ENCODE measurements around the gene CHORDC1. TPM values are rescaled to one million over a fixed set of nuclear protein-coding genes. Genes with fewer than 3 reads are reported as not detected.

CHORDC1 gene
- total RNA-seq, 1 experiment from 2014 or later, result 62.0 TPM

- TF ChIP-seq CTCF (IDR thresholded peaks at IDR 0.05; ENCODE audit: unreplicated experiment), result no peak
- H3K4me1 Mint-ChIP-seq (ENCODE audit: insufficient read depth, unreplicated experiment), result no peaks in the 10 kb centered on the region
- no TSS peak for BruUV-seq (replicated peaks)
- no peak overlapping the region for H3K27ac Mint-ChIP-seq (ENCODE audit: low read depth, unreplicated experiment)
- intact Hi-C loops (cut with micrococcal nuclease), result no loop called here
- no peak overlapping the region for H3K4me3 Mint-ChIP-seq (ENCODE audit: unreplicated experiment)
- no peaks in the 10 kb centered on the region for H3K36me3 Mint-ChIP-seq (ENCODE audit: insufficient read depth, unreplicated experiment)
- ChIA-PET CTCF (interaction anchor here (0.7 kb wide), 1 partner anchor 9 kb away, joined by 3 read pairs; no protein-coding TSS in a partner anchor), POLR2A (interaction anchor here (0.7 kb wide), 1 partner anchor 12 kb away, joined by 3 read pairs; no protein-coding TSS in a partner anchor)
- DNase-seq (ENCODE audit: unreplicated experiment), result no peak
- H3K9me3 Mint-ChIP-seq (ENCODE audit: unreplicated experiment), result no peaks in the 10 kb centered on the region
- no peaks in the 10 kb centered on the region for H3K27me3 Mint-ChIP-seq (ENCODE audit: insufficient read depth, unreplicated experiment)
Observed at GRCh38 chr11:90189011-90189410, 33.8 kb downstream of the CHORDC1 start.

- Mint-ChIP-seq H3K9me3 (ENCODE audit: unreplicated experiment) (no peaks in the 10 kb centered on the region), H3K36me3 (ENCODE audit: insufficient read depth, unreplicated experiment) (no peaks in the 10 kb centered on the region)
Observed at GRCh38 chr11:90187839-90188238, 35.0 kb downstream of the CHORDC1 start.

GRCh38 chr11:90179923-90180322, 42.9 kb downstream of the CHORDC1 start:
- no peak for TF ChIP-seq CTCF (IDR thresholded peaks at IDR 0.05; ENCODE audit: unreplicated experiment)
- Mint-ChIP-seq H3K9me3 (ENCODE audit: unreplicated experiment) (no peaks in the 10 kb centered on the region), H3K36me3 (ENCODE audit: insufficient read depth, unreplicated experiment) (no peaks in the 10 kb centered on the region), H3K4me3 (ENCODE audit: unreplicated experiment) (no peak overlapping the region), H3K27me3 (ENCODE audit: insufficient read depth, unreplicated experiment) (peaks cover 14% of the 10 kb centered on the region), H3K27ac (ENCODE audit: low read depth, unreplicated experiment) (no peak overlapping the region), H3K4me1 (ENCODE audit: insufficient read depth, unreplicated experiment) (no peaks in the 10 kb centered on the region)
- ChIA-PET CTCF (interaction anchor here (1.2 kb wide), 1 partner anchor 25 kb away, joined by 8 read pairs; no protein-coding TSS in a partner anchor), POLR2A (no interaction called here)
- no peak for DNase-seq (ENCODE audit: unreplicated experiment)
- intact Hi-C loops (cut with micrococcal nuclease), result no loop called here
- no TSS peak for BruUV-seq (replicated peaks)

More at GRCh38 chr11:90187839-90188238, 35.0 kb downstream of the CHORDC1 start:
- Mint-ChIP-seq H3K27ac (ENCODE audit: low read depth, unreplicated experiment) (no peak overlapping the region), H3K4me1 (ENCODE audit: insufficient read depth, unreplicated experiment) (no peaks in the 10 kb centered on the region), H3K4me3 (ENCODE audit: unreplicated experiment) (no peak overlapping the region), H3K27me3 (ENCODE audit: insufficient read depth, unreplicated experiment) (no peaks in the 10 kb centered on the region)
- DNase-seq (ENCODE audit: unreplicated experiment), result no peak
- no TSS peak for BruUV-seq (replicated peaks)
- no peak for TF ChIP-seq CTCF (IDR thresholded peaks at IDR 0.05; ENCODE audit: unreplicated experiment)
- intact Hi-C loops (cut with micrococcal nuclease), result no loop called here
- ChIA-PET CTCF (interaction anchor here (1.5 kb wide), 1 partner anchor 17 kb away, joined by 4 read pairs; no protein-coding TSS in a partner anchor), POLR2A (no interaction called here)

- Mint-ChIP-seq H3K27ac (ENCODE audit: low read depth, unreplicated experiment) (no peak overlapping the region), H3K36me3 (ENCODE audit: insufficient read depth, unreplicated experiment) (no peaks in the 10 kb centered on the region), H3K27me3 (ENCODE audit: insufficient read depth, unreplicated experiment) (peaks cover 14% of the 10 kb centered on the region), H3K9me3 (ENCODE audit: unreplicated experiment) (no peaks in the 10 kb centered on the region), H3K4me1 (ENCODE audit: insufficient read depth, unreplicated experiment) (no peaks in the 10 kb centered on the region), H3K4me3 (ENCODE audit: unreplicated experiment) (no peak overlapping the region)
- no peak for TF ChIP-seq CTCF (IDR thresholded peaks at IDR 0.05; ENCODE audit: unreplicated experiment)
- BruUV-seq (replicated peaks), result no TSS peak
- ChIA-PET CTCF (interaction anchor here (1.2 kb wide), 1 partner anchor 26 kb away, joined by 8 read pairs; no protein-coding TSS in a partner anchor), POLR2A (no interaction called here)
- DNase-seq (ENCODE audit: unreplicated experiment), result no peak
- intact Hi-C loops (cut with micrococcal nuclease), result no loop called here
Observed at GRCh38 chr11:90178751-90179150, 44.1 kb downstream of the CHORDC1 start.
